Smooth muscle cell (in vitro differentiated cells): ENCODE results near the gene HOXA3. TPM values are rescaled to one million over a fixed set of nuclear protein-coding genes. Genes with fewer than 3 reads are reported as not detected.

Source experiments
- DNase-seq: peaks from one replicate; lab custom pipeline; 2025; ENCODE audit not compliant: unreplicated experiment; lab: John Stamatoyannopoulos, UW
- H2AFZ ChIP-seq: fragments of 200-600 bp; sonication (generic); 2 replicates; pipeline ENCODE4 v1.6.0; 2016; ENCODE audit warnings: antibody characterized with exemption, low read depth, mild to moderate bottlenecking
- H3F3A ChIP-seq: fragments of 200-600 bp; sonication (generic); 2 replicates; pipeline ENCODE4 v1.6.0; 2017; ENCODE audit warnings: antibody characterized with exemption, low read depth
- H3K27ac ChIP-seq: fragments of 200-600 bp; sonication (generic); 2 replicates; pipeline ENCODE4 v1.5.1; 2016; ENCODE audit warnings: low read depth, mild to moderate bottlenecking
- H3K27me3 ChIP-seq: fragments of 200-600 bp; sonication (generic); 2 replicates; pipeline ENCODE4 v1.6.1; 2016; ENCODE audit warnings: low read depth, mild to moderate bottlenecking
- H3K36me3 ChIP-seq: fragments of 200-600 bp; sonication (generic); 2 replicates; pipeline ENCODE4 v1.5.1; 2016; ENCODE audit warnings: low read depth
- H3K4me1 ChIP-seq: fragments of 200-600 bp; sonication (generic); 2 replicates; pipeline ENCODE4 v1.5.1; 2016; ENCODE audit warnings: low read depth
- H3K4me2 ChIP-seq: fragments of 200-600 bp; sonication (generic); 2 replicates; pipeline ENCODE4 v1.6.0; 2016; ENCODE audit warnings: mild to moderate bottlenecking
- H3K4me3 ChIP-seq: fragments of 200-600 bp; sonication (generic); 2 replicates; pipeline ENCODE4 v1.5.1; 2016; ENCODE audit warnings: mild to moderate bottlenecking
- H3K79me2 ChIP-seq: fragments of 200-600 bp; sonication (generic); 2 replicates; pipeline ENCODE4 v1.6.0; 2016; ENCODE audit warnings: low read depth, mild to moderate bottlenecking
- H3K9ac ChIP-seq: fragments of 200-600 bp; sonication (generic); 2 replicates; pipeline ENCODE4 v1.6.0; 2016; ENCODE audit warnings: low read depth
- H3K9me3 ChIP-seq: fragments of 200-600 bp; sonication (generic); replicated peaks from 2 replicates; pipeline ENCODE4 v1.5.1; 2016; ENCODE audit warnings: low read depth
- H4K20me1 ChIP-seq: fragments of 200-600 bp; sonication (generic); 2 replicates; pipeline ENCODE4 v1.6.0; 2016; ENCODE audit warnings: low read depth
- WGBS: methylation state at CpG from one replicate; pipeline ENCODE4 v1.1.7; 2016; ENCODE audit warnings: low lambda C conversion rate; 5-methylcytosine and 5-hydroxymethylcytosine counted together
- polyA plus RNA-seq: library from polyadenylated mRNA; unstranded; fragments of >200 nt; fragmentation: Nextera tagmentation; extraction: Ambion mirVana; gene quantifications from 2 replicates; pipeline ENCODE4 v1.2.1, GENCODE V29; 2016
- total RNA-seq: library from RNA; depleted of rRNA; stranded (reverse); fragments of >200 nt; gene quantifications from 2 replicates; pipeline ENCODE4 v1.2.3, GENCODE V29; 2014
- TF ChIP-seq, protein P1 (sequence below): fragments of 200-600 bp; sonication (generic); IDR thresholded peaks from 2 replicates; pipeline ENCODE4 v1.5.1; 2017; ENCODE audit warnings: borderline replicate concordance, mild to moderate bottlenecking, antibody characterized with exemption; ENCODE audit not compliant: insufficient read depth, poor library complexity, severe bottlenecking

Gene HOXA3
- total and polyA plus RNA-seq, 2 experiments from 2014 or later, result 0.13 to 0.31 TPM

DNA sequence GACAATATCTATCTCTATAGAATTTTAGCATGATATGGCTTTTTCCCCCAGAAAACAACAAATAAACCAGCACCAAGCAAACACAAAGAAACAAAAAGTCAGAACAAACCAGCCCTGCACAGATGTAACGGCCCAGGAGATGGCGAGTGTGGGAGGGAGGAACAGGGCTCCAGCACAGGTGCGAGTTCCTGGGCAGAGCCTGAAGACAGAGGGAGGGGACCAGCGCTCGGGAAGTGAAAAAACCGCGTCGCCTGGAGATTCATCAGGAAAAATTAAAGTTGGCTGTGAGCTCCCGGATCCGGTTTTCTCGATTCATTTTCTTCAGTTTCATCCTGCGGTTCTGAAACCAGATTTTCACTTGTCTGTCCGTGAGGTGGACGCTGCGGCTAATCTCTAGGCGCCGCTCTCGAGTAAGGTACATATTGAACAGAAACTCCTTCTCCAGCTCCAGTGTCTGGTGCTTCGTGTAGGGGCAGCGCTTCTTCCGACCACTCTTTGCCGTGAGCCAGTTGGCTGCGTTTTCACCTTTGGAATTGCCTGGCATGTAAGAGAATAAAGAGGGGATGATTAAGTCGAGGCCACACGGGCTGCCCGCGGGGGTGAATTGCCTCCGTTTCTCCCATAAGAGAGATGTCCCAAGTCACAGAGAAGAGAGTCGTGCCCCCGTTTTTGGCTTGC is 19.4 kb upstream of the HOXA3 start:
- Histone ChIP-seq H3K27ac (peak overlapping the region; percentile 95), H3K36me3 (no peaks in the 10 kb centered on the region), H4K20me1 (peaks cover 35% of the 10 kb centered on the region), H3K4me3 (peak overlapping the region; percentile 67), H3K4me1 (no peaks in the 10 kb centered on the region), H3K4me2 (peak overlapping the region; percentile 89), H2AFZ (no peak overlapping the region), H3K79me2 (peaks cover 100% of the 10 kb centered on the region), H3K9ac (peak overlapping the region; percentile 88), H3K9me3 (no peaks in the 10 kb centered on the region), H3F3A (peaks cover 7% of the 10 kb centered on the region), H3K27me3 (peaks cover 36% of the 10 kb centered on the region)
- DNase-seq, result no peak
- TF ChIP-seq, protein P1, sequence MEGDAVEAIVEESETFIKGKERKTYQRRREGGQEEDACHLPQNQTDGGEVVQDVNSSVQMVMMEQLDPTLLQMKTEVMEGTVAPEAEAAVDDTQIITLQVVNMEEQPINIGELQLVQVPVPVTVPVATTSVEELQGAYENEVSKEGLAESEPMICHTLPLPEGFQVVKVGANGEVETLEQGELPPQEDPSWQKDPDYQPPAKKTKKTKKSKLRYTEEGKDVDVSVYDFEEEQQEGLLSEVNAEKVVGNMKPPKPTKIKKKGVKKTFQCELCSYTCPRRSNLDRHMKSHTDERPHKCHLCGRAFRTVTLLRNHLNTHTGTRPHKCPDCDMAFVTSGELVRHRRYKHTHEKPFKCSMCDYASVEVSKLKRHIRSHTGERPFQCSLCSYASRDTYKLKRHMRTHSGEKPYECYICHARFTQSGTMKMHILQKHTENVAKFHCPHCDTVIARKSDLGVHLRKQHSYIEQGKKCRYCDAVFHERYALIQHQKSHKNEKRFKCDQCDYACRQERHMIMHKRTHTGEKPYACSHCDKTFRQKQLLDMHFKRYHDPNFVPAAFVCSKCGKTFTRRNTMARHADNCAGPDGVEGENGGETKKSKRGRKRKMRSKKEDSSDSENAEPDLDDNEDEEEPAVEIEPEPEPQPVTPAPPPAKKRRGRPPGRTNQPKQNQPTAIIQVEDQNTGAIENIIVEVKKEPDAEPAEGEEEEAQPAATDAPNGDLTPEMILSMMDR, result no peak
- WGBS, result 8% methylated on average over 30 of the region's 30 CpGs

DNA sequence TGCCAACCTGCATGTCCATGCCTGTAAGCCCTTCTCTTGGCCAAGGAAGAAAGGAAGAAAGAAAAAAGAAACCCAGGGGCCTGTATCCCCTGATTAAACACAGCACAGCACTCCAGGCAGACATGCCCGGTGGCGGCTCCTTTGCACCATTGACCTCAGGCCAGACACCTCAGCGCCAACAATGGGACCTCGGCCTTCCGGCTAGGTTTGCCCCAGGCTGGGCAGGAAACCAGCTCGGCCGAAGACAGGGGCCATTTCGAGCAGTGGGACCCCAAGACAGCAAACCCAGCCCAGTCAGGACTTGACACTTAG is 18.9 kb upstream of the HOXA3 start:
- Histone ChIP-seq H4K20me1 (peaks cover 31% of the 10 kb centered on the region), H2AFZ (no peak overlapping the region), H3K4me3 (peak overlapping the region; percentile 67), H3K36me3 (no peaks in the 10 kb centered on the region), H3K9ac (peak overlapping the region; percentile 88), H3K79me2 (peaks cover 100% of the 10 kb centered on the region), H3K4me2 (peak overlapping the region; percentile 89), H3K27me3 (peaks cover 40% of the 10 kb centered on the region), H3K9me3 (no peaks in the 10 kb centered on the region), H3K4me1 (no peaks in the 10 kb centered on the region), H3F3A (peaks cover 7% of the 10 kb centered on the region), H3K27ac (peak overlapping the region; percentile 95)
- no peak for DNase-seq
- 3% methylated on average over 8 of the region's 8 CpGs for WGBS
- TF ChIP-seq, protein P1, result no peak

DNA sequence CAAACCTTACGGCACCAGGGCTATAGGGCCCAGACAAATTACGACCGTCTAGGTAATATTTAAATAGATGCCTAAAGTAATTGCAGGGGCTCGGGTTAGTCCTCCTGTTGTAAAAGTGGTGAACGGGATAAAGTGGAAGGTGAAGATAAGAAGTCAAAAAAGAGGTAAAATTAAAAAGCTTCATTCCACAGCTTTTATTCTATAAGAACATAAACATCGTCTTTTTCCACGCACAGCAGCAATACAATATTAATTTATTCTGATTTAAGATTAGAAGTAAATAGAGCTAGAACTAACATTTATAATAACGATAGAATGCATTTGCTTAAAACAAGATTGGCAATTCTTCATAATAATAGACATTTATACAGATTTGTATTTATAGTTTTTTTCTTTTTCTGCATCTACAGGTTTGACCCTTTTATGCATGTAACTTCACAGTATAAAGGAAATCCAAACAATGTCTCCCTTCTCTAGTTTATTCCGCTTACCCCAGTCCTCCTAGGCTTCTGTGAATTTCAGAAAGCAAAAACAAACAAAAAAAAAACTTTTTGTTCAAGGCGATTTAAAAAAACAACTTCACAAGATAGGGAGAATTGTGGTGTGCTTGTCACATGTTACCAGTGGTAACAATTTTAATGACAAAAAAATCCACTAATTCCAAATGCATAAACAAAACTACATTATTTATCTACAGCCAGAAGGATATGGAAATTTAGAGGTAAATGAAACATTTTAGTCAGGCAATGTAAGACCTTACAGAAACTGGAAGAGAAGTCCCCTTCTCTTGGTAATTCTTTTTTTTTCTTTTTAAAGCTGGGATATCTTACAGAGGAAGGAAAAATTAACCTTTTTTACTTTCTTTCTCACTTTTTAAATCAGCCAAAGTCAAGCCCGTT is 18.3 kb upstream of the HOXA3 start:
- Histone ChIP-seq H3K27me3 (peaks cover 44% of the 10 kb centered on the region), H3F3A (peaks cover 7% of the 10 kb centered on the region), H3K4me3 (peak overlapping the region; percentile 67), H3K4me2 (peak overlapping the region; percentile 89), H3K9me3 (no peaks in the 10 kb centered on the region), H3K79me2 (peaks cover 100% of the 10 kb centered on the region), H2AFZ (no peak overlapping the region), H4K20me1 (peaks cover 27% of the 10 kb centered on the region), H3K9ac (peak overlapping the region; percentile 88), H3K36me3 (no peaks in the 10 kb centered on the region), H3K27ac (peak overlapping the region; percentile 95), H3K4me1 (no peaks in the 10 kb centered on the region)
- 13% methylated on average over 11 of the region's 11 CpGs for WGBS
- no peak for DNase-seq
- TF ChIP-seq, protein P1, result no peak
